Stomach (tissue), 9 donors: ENCODE measurements around the gene ATP13A3. TPM values are rescaled to one million over a fixed set of nuclear protein-coding genes. Genes with fewer than 3 reads are reported as not detected.

ENCODE experiments used
- DNase-seq, 2 donors: peaks; one replicate each; pipeline versions ENCODE4 v3.0.0 to v3.0.0-alpha.2; 2013 to 2019
- H3K27ac ChIP-seq, 5 donors: fragments of 200-600 bp in 4 of 5; sonication (generic) in 4 of 5; one replicate each; pipeline ENCODE4 v1.5.1; 2013 to 2019; ENCODE audit warnings: mild to moderate bottlenecking in 1 of 5, moderate library complexity in 1 of 5
- H3K27me3 ChIP-seq, 3 donors: fragments of 200-600 bp; sonication (generic); one replicate each; pipeline ENCODE4 v1.5.1; 2017 to 2019; ENCODE audit warnings: mixed run types in 1 of 3
- H3K36me3 ChIP-seq, 4 donors: fragments of 200-600 bp; sonication (generic); 1 replicate in 3 of 4; 2 replicates in 1 of 4; pipeline ENCODE4 v1.5.1; 2016 to 2019
- H3K4me1 ChIP-seq, 4 donors: fragments of 200-600 bp; sonication (generic); one replicate each; pipeline ENCODE4 v1.5.1; 2016 to 2019
- H3K4me3 ChIP-seq, 4 donors: fragments of 200-600 bp; sonication (generic) in 3 of 4; one replicate each; pipeline ENCODE4 v1.5.1; 2016 to 2019; ENCODE audit warnings: mild to moderate bottlenecking in 1 of 4
- H3K9me3 ChIP-seq, 4 donors: fragments of 200-600 bp; sonication (generic); one replicate each; pipeline ENCODE4 v1.5.1; 2016 to 2019
- EP300 ChIP-seq: sonication (generic); formaldehyde crosslinking; IDR thresholded peaks from one replicate; pipeline ENCODE4 v1.6.1; 2017; ENCODE audit warnings: antibody characterized with exemption
- POLR2A ChIP-seq, 4 donors: fragments of 450-650 bp; IDR thresholded peaks; one replicate each; pipeline ENCODE4 v1.6.1; 2016; ENCODE audit warnings: antibody characterized with exemption in 4 of 4, control low read depth in 2 of 4, mild to moderate bottlenecking in 1 of 4, moderate library complexity in 1 of 4
- POLR2AphosphoS5 ChIP-seq, 3 donors: sonication (generic); formaldehyde crosslinking; IDR thresholded peaks; one replicate each; pipeline ENCODE4 v1.6.1; 2016; ENCODE audit warnings: antibody characterized with exemption in 3 of 3
- WGBS, 5 donors: extraction: QIAGEN DNeasy Blood & Tissue Kit in 3 of 5; methylation state at CpG; one replicate each; pipeline versions ENCODE4 v1.1.5 to v1.1.7; 2013 to 2018; 5-methylcytosine and 5-hydroxymethylcytosine counted together
- intact Hi-C: fragments of 100-400 bp; cut with DNase I; formaldehyde crosslinking; loops from one replicate; pipeline ENCODE4 v1.15.1; 2023; ENCODE audit warnings: low total_unique reads
- polyA plus RNA-seq, 3 donors: library from polyadenylated mRNA; stranded (reverse); fragments of 200-250 nt; gene quantifications; one replicate each; pipeline ENCODE4 v1.2.3, GENCODE V29; 2013
- total RNA-seq, 5 donors: library from RNA; depleted of rRNA; stranded (reverse); fragments of >200 nt; gene quantifications; one replicate each; pipeline versions ENCODE4 v1.1.0 to v1.2.3, GENCODE V29; 2014 to 2016
- TF ChIP-seq, protein P1 (sequence below), 7 experiments: fragments of 450-650 bp in 4 of 7; fragments of 200-600 bp in 3 of 7; sonication (generic) in 3 of 7; IDR thresholded peaks; one replicate each; pipeline ENCODE4 v1.5.1; 2016 to 2019; ENCODE audit warnings: antibody characterized with exemption in 7 of 7, control low read depth in 2 of 7, mild to moderate bottlenecking in 1 of 7
- donor health status: healthy with polysubstance abuse.
- donor health status: Bipolar disorder and iron deficiency.
- donor health status: healthy.

The ATP13A3 gene
- total and polyA plus RNA-seq, 8 donors, result 11.2 to 332 (median 21.4) TPM

DNA sequence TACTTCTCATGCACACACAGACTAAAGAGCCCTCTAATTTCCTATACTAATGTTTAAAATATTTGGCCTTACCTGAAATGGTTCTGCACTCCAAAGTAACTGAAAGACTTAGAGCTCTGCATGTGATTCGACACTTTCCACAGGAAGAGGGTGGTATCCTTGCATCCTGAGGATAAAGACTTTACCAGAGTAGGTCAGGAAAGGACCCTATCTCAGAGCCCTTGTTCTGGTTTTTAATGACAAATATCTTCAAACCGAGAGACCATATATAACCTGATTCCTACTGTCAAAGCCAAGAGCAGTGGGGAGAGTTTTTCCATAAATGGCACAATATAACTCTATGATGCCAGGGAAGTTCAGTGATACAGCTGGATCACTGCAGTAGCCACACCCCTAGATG, 87.6 kb downstream of the ATP13A3 start, which contains the start of gene GP5:
GP5 (minus strand) TSS at position 101 of the 400 bp plus-strand sequence. CDS start 984 bp downstream, outside the sequence.
- Histone ChIP-seq H3K4me3 (peak within 1 kb of the TSS; percentile 5 to 42 (median 28)), H3K27ac (no peak within 1 kb of the TSS), H3K27me3 (peaks cover 0 to 45% (median 15%) of the 10 kb centered on the region in 3 donors), H3K4me1 (peaks cover 13 to 25% (median 20%) of the 10 kb centered on the region in 4 donors), H3K36me3 (peaks cover 0 to 4% (median under 1%) of the 10 kb centered on the region in 4 donors), H3K9me3 (no peaks in the 10 kb centered on the region)
- TF ChIP-seq POLR2AphosphoS5 (IDR thresholded peaks at IDR 0.05) (no peak), POLR2A (IDR thresholded peaks at IDR 0.05) (no peak), EP300 (no peak)
- TF ChIP-seq, protein P1, sequence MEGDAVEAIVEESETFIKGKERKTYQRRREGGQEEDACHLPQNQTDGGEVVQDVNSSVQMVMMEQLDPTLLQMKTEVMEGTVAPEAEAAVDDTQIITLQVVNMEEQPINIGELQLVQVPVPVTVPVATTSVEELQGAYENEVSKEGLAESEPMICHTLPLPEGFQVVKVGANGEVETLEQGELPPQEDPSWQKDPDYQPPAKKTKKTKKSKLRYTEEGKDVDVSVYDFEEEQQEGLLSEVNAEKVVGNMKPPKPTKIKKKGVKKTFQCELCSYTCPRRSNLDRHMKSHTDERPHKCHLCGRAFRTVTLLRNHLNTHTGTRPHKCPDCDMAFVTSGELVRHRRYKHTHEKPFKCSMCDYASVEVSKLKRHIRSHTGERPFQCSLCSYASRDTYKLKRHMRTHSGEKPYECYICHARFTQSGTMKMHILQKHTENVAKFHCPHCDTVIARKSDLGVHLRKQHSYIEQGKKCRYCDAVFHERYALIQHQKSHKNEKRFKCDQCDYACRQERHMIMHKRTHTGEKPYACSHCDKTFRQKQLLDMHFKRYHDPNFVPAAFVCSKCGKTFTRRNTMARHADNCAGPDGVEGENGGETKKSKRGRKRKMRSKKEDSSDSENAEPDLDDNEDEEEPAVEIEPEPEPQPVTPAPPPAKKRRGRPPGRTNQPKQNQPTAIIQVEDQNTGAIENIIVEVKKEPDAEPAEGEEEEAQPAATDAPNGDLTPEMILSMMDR (IDR thresholded peaks at IDR 0.05), result no peak
- 62 to 87% (median 78%) methylated on average over 2 of the region's 2 CpGs for WGBS, 5 donors
- intact Hi-C loops, result no loop called here
- no peak for DNase-seq

- TF ChIP-seq POLR2A (IDR thresholded peaks at IDR 0.05) (no peak), POLR2AphosphoS5 (IDR thresholded peaks at IDR 0.05) (no peak), EP300 (no peak)
- TF ChIP-seq, protein P1 (IDR thresholded peaks at IDR 0.05), result no peak
- intact Hi-C loops, result no loop called here
- H3K27me3 ChIP-seq, result peaks cover 0 to 45% (median 15%) of the 10 kb centered on the region in 3 donors
- WGBS, 5 donors, result 11 to 22% (median 14%) methylated on average over 18 to 38 of the region's 38 CpGs
- DNase-seq, result peak in 1 of 2 donors; percentile 74
- peaks cover 13 to 25% (median 20%) of the 10 kb centered on the region in 4 donors for H3K4me1 ChIP-seq
- H3K27ac ChIP-seq, result no peak overlapping the region
- peak overlapping the region; percentile 5 to 42 (median 28) for H3K4me3 ChIP-seq
- H3K9me3 ChIP-seq, result no peaks in the 10 kb centered on the region
- no peaks in the 10 kb centered on the region for H3K36me3 ChIP-seq
Measured at GRCh38 chr3:194397757-194398312, 89.0 kb downstream of the ATP13A3 start.

GRCh38 chr3:194396859-194397756, 89.7 kb downstream of the ATP13A3 start:
- DNase-seq, result peak in 1 of 2 donors; percentile 84
- 24 to 47% (median 30%) methylated on average over 21 to 73 of the region's 73 CpGs for WGBS, 5 donors
- intact Hi-C loops, result no loop called here

DNA sequence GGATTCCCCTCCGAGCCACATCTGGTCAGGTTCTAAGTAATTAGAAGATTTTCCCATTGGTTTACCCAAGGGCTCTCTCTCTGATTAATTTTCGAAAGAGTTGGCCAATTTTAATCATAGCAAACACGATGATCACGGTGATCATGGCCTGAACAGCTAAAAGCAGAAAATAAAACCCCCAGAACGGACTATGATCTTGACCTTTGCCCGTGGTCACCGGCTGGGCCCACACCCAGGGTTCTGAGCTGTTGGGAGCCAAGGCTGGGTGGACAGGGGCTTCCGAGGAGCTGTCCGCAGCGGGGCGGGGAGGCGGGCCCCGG, 90.3 kb downstream of the ATP13A3 start:
- intact Hi-C loops, result no loop called here
- Histone ChIP-seq H3K27ac (peak overlapping the region in 4 of 5 donors; percentile 7 to 68 (median 56)), H3K9me3 (no peaks in the 10 kb centered on the region), H3K4me1 (peaks cover 13 to 25% (median 20%) of the 10 kb centered on the region in 4 donors), H3K36me3 (no peaks in the 10 kb centered on the region), H3K27me3 (peaks cover 0 to 52% (median 15%) of the 10 kb centered on the region in 3 donors), H3K4me3 (peak overlapping the region; percentile 22 to 42 (median 30))
- no peak for DNase-seq
- WGBS, 5 donors, result 36 to 54% (median 50%) methylated on average over 5 to 13 of the region's 13 CpGs
- no peak for TF ChIP-seq EP300
- TF ChIP-seq, protein P1 (IDR thresholded peaks at IDR 0.05), result no peak
- TF ChIP-seq POLR2AphosphoS5 (IDR thresholded peaks at IDR 0.05), result no peak
- no peak for TF ChIP-seq POLR2A (IDR thresholded peaks at IDR 0.05)

More at GRCh38 chr3:194396859-194397756, 89.7 kb downstream of the ATP13A3 start:
- Histone ChIP-seq H3K9me3 (no peaks in the 10 kb centered on the region), H3K4me3 (peak overlapping the region; percentile 22 to 42 (median 30)), H3K27ac (peak overlapping the region in 4 of 5 donors; percentile 7 to 68 (median 56)), H3K27me3 (peaks cover 0 to 49% (median 15%) of the 10 kb centered on the region in 3 donors), H3K36me3 (no peaks in the 10 kb centered on the region), H3K4me1 (peaks cover 13 to 25% (median 20%) of the 10 kb centered on the region in 4 donors)
- TF ChIP-seq, protein P1 (IDR thresholded peaks at IDR 0.05), result no peak
- TF ChIP-seq POLR2AphosphoS5 (IDR thresholded peaks at IDR 0.05), result no peak
- no peak for TF ChIP-seq EP300
- TF ChIP-seq POLR2A (IDR thresholded peaks at IDR 0.05), result no peak
